ENCODE results near the gene DOCK2. TPM values are rescaled to one million over a fixed set of nuclear protein-coding genes. Genes with fewer than 3 reads are reported as not detected.

Gene DOCK2
- total RNA-seq, 1 experiment from 2014 or later: 0.26 TPM

DNA sequence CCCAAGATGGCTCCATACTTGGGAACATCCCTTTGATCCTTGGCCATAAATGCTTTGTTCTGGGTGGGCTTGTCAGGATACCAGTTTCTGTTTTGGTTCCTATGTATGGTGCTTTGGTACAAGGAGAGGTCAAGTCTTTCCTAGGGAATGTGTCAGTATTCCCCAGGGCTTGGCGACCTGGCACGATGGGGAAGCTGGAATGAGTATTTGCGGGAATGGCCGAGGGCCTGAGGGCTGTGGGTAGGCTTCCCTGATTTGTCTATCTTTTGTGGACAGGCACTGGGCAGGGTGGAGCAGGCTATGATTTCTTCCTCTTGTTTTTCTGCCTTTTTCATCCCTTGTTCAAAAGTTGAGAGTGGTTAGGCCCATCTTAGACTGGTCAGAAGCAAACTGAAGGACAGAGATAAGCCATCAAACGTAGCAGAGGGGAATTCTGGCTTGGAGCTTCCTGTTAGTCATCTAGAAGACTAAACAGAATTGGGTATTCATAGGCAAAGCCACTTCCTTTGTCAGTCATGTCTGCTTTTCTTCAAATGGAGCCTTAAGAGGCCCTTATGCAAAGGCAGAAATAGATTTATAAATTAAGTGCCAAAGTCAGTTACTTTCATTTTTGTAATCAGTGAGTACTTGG, 13.7 kb downstream of the DOCK2 start:
- H3K36me3 ChIP-seq (ENCODE audit: low read depth, low read length): no peaks in the 10 kb centered on the region
- TF ChIP-seq EZH2 (IDR thresholded peaks at IDR 0.05; ENCODE audit: low read length, unreplicated experiment): no peak
- peaks cover 11% of the 10 kb centered on the region for H3K4me1 ChIP-seq (ENCODE audit: insufficient read depth, low read length)
- H3K27ac ChIP-seq (ENCODE audit: low read length): peak overlapping the region; percentile 33
- 0 out of 2 replicates have a peak, but pooled peaks cover 10% of the 10 kb centered on the region for H3K9me2 ChIP-seq (replicated peaks; ENCODE audit: low read length)
- no peaks in the 10 kb centered on the region for H4K20me1 ChIP-seq (ENCODE audit: low read length)
- no peaks in the 10 kb centered on the region for H3K27me3 ChIP-seq (ENCODE audit: low read length)
- no peak overlapping the region for H3K9ac ChIP-seq (ENCODE audit: low read length)
- no peaks in the 10 kb centered on the region for H3F3A ChIP-seq (ENCODE audit: low read length, unreplicated experiment)
- no TSS peak for BruUV-seq (replicated peaks)
- no peaks in the 10 kb centered on the region for H3K79me2 ChIP-seq (ENCODE audit: low read length)
- DNase-seq (peak; percentile 70), ATAC-seq (peak; percentile 89)
- H3K4me3 ChIP-seq (ENCODE audit: low read length): no peak overlapping the region
- CTCF ChIA-PET: no interaction called here
- H3K4me2 ChIP-seq (ENCODE audit: low read length): peak overlapping the region; percentile 20
- POLR2A ChIA-PET (ENCODE audit: unreplicated experiment): interaction anchor here (0.7 kb wide), 1 partner anchor 45 kb away, joined by 4 read pairs; no protein-coding TSS in a partner anchor
- intact Hi-C loops (cut with micrococcal nuclease): no loop called here
- H2AFZ ChIP-seq (ENCODE audit: low read length): peak overlapping the region; percentile 39; the same call in 1 of the 2 replicates
- H3K9me3 ChIP-seq (ENCODE audit: low read length): no peaks in the 10 kb centered on the region

- H3K79me2 ChIP-seq (ENCODE audit: low read length): no peaks in the 10 kb centered on the region
- ChIA-PET POLR2A (ENCODE audit: unreplicated experiment) (no interaction called here), CTCF (no interaction called here)
- H3K9me2 ChIP-seq (replicated peaks; ENCODE audit: low read length): 0 out of 2 replicates have a peak, but pooled peaks cover 10% of the 10 kb centered on the region
- no peaks in the 10 kb centered on the region for H3F3A ChIP-seq (ENCODE audit: low read length, unreplicated experiment)
- no peak for ATAC-seq
- intact Hi-C loops (cut with micrococcal nuclease): no loop called here
- no peak overlapping the region for H3K4me3 ChIP-seq (ENCODE audit: low read length)
- no peaks in the 10 kb centered on the region for H3K36me3 ChIP-seq (ENCODE audit: low read depth, low read length)
- no TSS peak for BruUV-seq (replicated peaks)
- H2AFZ ChIP-seq (ENCODE audit: low read length): no peak overlapping the region
- peak overlapping the region; percentile 20 for H3K4me2 ChIP-seq (ENCODE audit: low read length)
- no peaks in the 10 kb centered on the region for H4K20me1 ChIP-seq (ENCODE audit: low read length)
- no peaks in the 10 kb centered on the region for H3K9me3 ChIP-seq (ENCODE audit: low read length)
- peak overlapping the region; percentile 33 for H3K27ac ChIP-seq (ENCODE audit: low read length)
- no peaks in the 10 kb centered on the region for H3K27me3 ChIP-seq (ENCODE audit: low read length)
- H3K9ac ChIP-seq (ENCODE audit: low read length): no peak overlapping the region
- DNase-seq: no peak
- peaks cover 11% of the 10 kb centered on the region for H3K4me1 ChIP-seq (ENCODE audit: insufficient read depth, low read length)
- TF ChIP-seq EZH2 (IDR thresholded peaks at IDR 0.05; ENCODE audit: low read length, unreplicated experiment): no peak
- TF ChIP-seq EZH2phosphoT487 (IDR thresholded peaks at IDR 0.05; ENCODE audit: borderline replicate concordance, low read length): no peak
- TF ChIP-seq CTCF (conservative IDR thresholded peaks at IDR 0.05; ENCODE audit: low read depth, low read length): no peak
Observed at GRCh38 chr5:169651526-169651925, 14.5 kb downstream of the DOCK2 start.

DNA sequence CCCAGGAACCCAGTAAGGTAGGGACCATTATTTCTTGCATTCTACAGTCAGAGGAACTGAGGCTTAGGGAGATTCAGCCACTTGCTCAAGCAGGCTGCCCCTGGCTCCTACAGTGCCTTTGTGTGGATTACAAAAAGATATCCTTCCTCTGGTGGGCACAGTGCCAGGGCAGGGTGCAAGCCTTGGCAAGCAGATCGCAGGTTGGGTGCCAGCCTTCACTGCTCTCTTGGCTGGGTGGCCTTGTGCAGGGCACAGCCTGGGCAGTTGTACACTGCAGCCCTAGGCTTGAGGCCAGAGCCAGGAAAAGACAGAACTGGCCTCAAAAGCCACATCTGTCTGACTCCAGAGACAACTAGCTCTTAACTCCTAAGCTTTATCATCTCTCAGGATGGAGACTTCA, 15.0 kb downstream of the DOCK2 start:
- Histone ChIP-seq H3K4me2 (ENCODE audit: low read length) (no peak overlapping the region), H3K36me3 (ENCODE audit: low read depth, low read length) (no peaks in the 10 kb centered on the region), H3K9ac (ENCODE audit: low read length) (no peak overlapping the region), H2AFZ (ENCODE audit: low read length) (no peak overlapping the region), H4K20me1 (ENCODE audit: low read length) (no peaks in the 10 kb centered on the region), H3K4me3 (ENCODE audit: low read length) (no peak overlapping the region), H3K27ac (ENCODE audit: low read length) (no peak overlapping the region), H3K9me2 (replicated peaks; ENCODE audit: low read length) (0 out of 2 replicates have a peak, but pooled peaks cover 10% of the 10 kb centered on the region), H3K79me2 (ENCODE audit: low read length) (no peaks in the 10 kb centered on the region), H3K4me1 (ENCODE audit: insufficient read depth, low read length) (peaks cover 11% of the 10 kb centered on the region), H3K9me3 (ENCODE audit: low read length) (no peaks in the 10 kb centered on the region), H3K27me3 (ENCODE audit: low read length) (no peaks in the 10 kb centered on the region), H3F3A (ENCODE audit: low read length, unreplicated experiment) (no peaks in the 10 kb centered on the region)
- BruUV-seq (replicated peaks): no TSS peak
- intact Hi-C loops (cut with micrococcal nuclease): no loop called here
- CTCF ChIA-PET: no interaction called here
- DNase-seq: no peak
- no peak for TF ChIP-seq CTCF (conservative IDR thresholded peaks at IDR 0.05; ENCODE audit: low read depth, low read length)
- TF ChIP-seq EZH2 (IDR thresholded peaks at IDR 0.05; ENCODE audit: low read length, unreplicated experiment): no peak
- no peak for TF ChIP-seq EZH2phosphoT487 (IDR thresholded peaks at IDR 0.05; ENCODE audit: borderline replicate concordance, low read length)
- ATAC-seq: no peak
- POLR2A ChIA-PET (ENCODE audit: unreplicated experiment): no interaction called here

Measured in PC-3 (cell line).